Measurements from ENCODE around the gene FUNDC1. TPM values are rescaled to one million over a fixed set of nuclear protein-coding genes. Genes with fewer than 3 reads are reported as not detected.

The FUNDC1 gene
- total RNA-seq, 1 experiment from 2014 or later: 17.0 TPM

- RAD21 ChIA-PET (ENCODE audit: low non-redundant PET in 1 of 2, low total read pairs in 2 of 2, uncharacterized antibody in 2 of 2, unreplicated experiment in 2 of 2): no interaction called here
- no peak overlapping the region for H3K4me2 ChIP-seq (ENCODE audit: low read length)
- intact Hi-C loops (cut with micrococcal nuclease): no loop called here
- H2AFZ ChIP-seq (ENCODE audit: low read depth, low read length, poor library complexity, severe bottlenecking): no peak overlapping the region
- H3K9ac ChIP-seq (ENCODE audit: low read length): no peak overlapping the region
- CTCF ChIA-PET: no interaction called here
- no peak overlapping the region for H3K27ac ChIP-seq (ENCODE audit: low read depth, low read length)
- no peaks in the 10 kb centered on the region for H3K79me2 ChIP-seq (ENCODE audit: insufficient read depth, low read length)
- H4K20me1 ChIP-seq (ENCODE audit: insufficient read depth): no peaks in the 10 kb centered on the region
- no peak overlapping the region for H3K4me3 ChIP-seq (replicated peaks in 1 of 2; ENCODE audit: low read depth in 1 of 2, low read length in 2 of 2)
- no peaks in the 10 kb centered on the region for H3K36me3 ChIP-seq (ENCODE audit: control insufficient read depth in 1 of 2, insufficient read depth in 2 of 2, low read length in 2 of 2)
- H3K4me1 ChIP-seq (ENCODE audit: control insufficient read depth in 1 of 2, insufficient read depth in 2 of 2, low read length in 2 of 2): no peaks in the 10 kb centered on the region
- DNase-seq (ENCODE audit: low read depth, low spot score): no peak
- ATAC-seq: no peak
- H3K9me3 ChIP-seq (ENCODE audit: control insufficient read depth in 1 of 2, insufficient read depth in 1 of 2, low read depth in 1 of 2, low read length in 2 of 2): no peaks in the 10 kb centered on the region
- POLR2A ChIA-PET: no interaction called here
- H3K9me2 ChIP-seq (ENCODE audit: insufficient read depth): no peaks in the 10 kb centered on the region
- H3K27me3 ChIP-seq (ENCODE audit: insufficient read depth, low read length): no peaks in the 10 kb centered on the region
- no TSS peak for BruUV-seq (replicated peaks)
- TF ChIP-seq EZH2phosphoT487 (IDR thresholded peaks at IDR 0.05; ENCODE audit: borderline replicate concordance): no peak
- no peak for TF ChIP-seq RAD21 (IDR thresholded peaks at IDR 0.05; ENCODE audit: low read depth)
- TF ChIP-seq TCF7L2 (IDR thresholded peaks at IDR 0.05; ENCODE audit: borderline replicate concordance, extremely low read depth, insufficient read depth, insufficient read length): no peak
- TF ChIP-seq CBX3 (IDR thresholded peaks at IDR 0.05; ENCODE audit: low read depth): no peak
- no peak for TF ChIP-seq SIN3A (IDR thresholded peaks at IDR 0.05; ENCODE audit: low read depth)
- TF ChIP-seq, protein P1, sequence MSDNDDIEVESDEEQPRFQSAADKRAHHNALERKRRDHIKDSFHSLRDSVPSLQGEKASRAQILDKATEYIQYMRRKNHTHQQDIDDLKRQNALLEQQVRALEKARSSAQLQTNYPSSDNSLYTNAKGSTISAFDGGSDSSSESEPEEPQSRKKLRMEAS (IDR thresholded peaks at IDR 0.05): no peak
- TF ChIP-seq EGR1 (IDR thresholded peaks at IDR 0.05; ENCODE audit: low read depth): no peak
- TF ChIP-seq POLR2A (IDR thresholded peaks at IDR 0.05; ENCODE audit: borderline replicate concordance, extremely low read depth, insufficient read depth, insufficient read length): no peak
- TF ChIP-seq EZH2 (IDR thresholded peaks at IDR 0.05): no peak
- no peak for TF ChIP-seq SP1 (IDR thresholded peaks at IDR 0.05; ENCODE audit: low read depth)
- no peak for TF ChIP-seq FOSL1 (IDR thresholded peaks at IDR 0.05; ENCODE audit: low read depth)
- TF ChIP-seq POLR2AphosphoS5 (IDR thresholded peaks at IDR 0.05; ENCODE audit: low read depth, low read length): no peak
Measured at GRCh38 chrX:44489515-44489914, 53.1 kb downstream of the FUNDC1 start.

- CTCF ChIA-PET: interaction anchor here (0.7 kb wide), 1 partner anchor 58 kb away, joined by 3 read pairs; the partner anchor contains the start of gene FUNDC1
- POLR2A ChIA-PET: no interaction called here
- Histone ChIP-seq H3K9ac (ENCODE audit: low read length) (no peak overlapping the region), H4K20me1 (ENCODE audit: insufficient read depth) (no peaks in the 10 kb centered on the region), H3K4me3 (replicated peaks in 1 of 2; ENCODE audit: low read depth in 1 of 2, low read length in 2 of 2) (no peak overlapping the region), H3K27me3 (ENCODE audit: insufficient read depth, low read length) (no peaks in the 10 kb centered on the region), H3K9me3 (ENCODE audit: control insufficient read depth in 1 of 2, insufficient read depth in 1 of 2, low read depth in 1 of 2, low read length in 2 of 2) (no peaks in the 10 kb centered on the region), H3K27ac (ENCODE audit: low read depth, low read length) (no peak overlapping the region), H3K4me1 (ENCODE audit: control insufficient read depth in 1 of 2, insufficient read depth in 2 of 2, low read length in 2 of 2) (no peaks in the 10 kb centered on the region), H2AFZ (ENCODE audit: low read depth, low read length, poor library complexity, severe bottlenecking) (no peak overlapping the region), H3K36me3 (ENCODE audit: control insufficient read depth in 1 of 2, insufficient read depth in 2 of 2, low read length in 2 of 2) (no peaks in the 10 kb centered on the region), H3K79me2 (ENCODE audit: insufficient read depth, low read length) (no peaks in the 10 kb centered on the region), H3K4me2 (ENCODE audit: low read length) (no peak overlapping the region), H3K9me2 (ENCODE audit: insufficient read depth) (no peaks in the 10 kb centered on the region)
- no peak for ATAC-seq
- no peak for TF ChIP-seq ATF3 (IDR thresholded peaks at IDR 0.05)
- no TSS peak for BruUV-seq (replicated peaks)
- RAD21 ChIA-PET (ENCODE audit: low non-redundant PET in 1 of 2, low total read pairs in 2 of 2, uncharacterized antibody in 2 of 2, unreplicated experiment in 2 of 2): no interaction called here
- intact Hi-C loops (cut with micrococcal nuclease): no loop called here
- DNase-seq (ENCODE audit: low read depth, low spot score): no peak
Measured at GRCh38 chrX:44484607-44485146, 58.0 kb downstream of the FUNDC1 start.
